ENCODE results near the gene TBC1D5.

TBC1D5 gene

DNA sequence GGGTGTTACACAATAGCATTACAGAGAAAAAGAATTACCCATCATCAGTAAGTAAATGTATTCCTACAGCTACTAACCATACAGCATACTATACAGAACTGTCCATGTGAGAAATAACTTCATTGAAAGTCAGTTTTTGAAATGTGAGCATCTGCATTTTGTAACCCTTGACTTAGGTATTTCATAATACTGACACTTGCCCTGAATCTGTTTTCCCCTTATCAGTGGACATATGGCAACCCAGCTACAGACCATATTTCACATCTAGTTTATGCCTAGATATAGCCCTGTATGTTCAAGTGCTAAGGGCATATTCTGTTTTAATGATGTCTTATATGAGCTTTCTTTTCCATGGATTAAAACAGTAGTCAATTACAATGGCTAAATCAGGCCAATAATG is 297.6 kb downstream of the TBC1D5 start (continued):
- TF ChIP-seq, protein P1, sequence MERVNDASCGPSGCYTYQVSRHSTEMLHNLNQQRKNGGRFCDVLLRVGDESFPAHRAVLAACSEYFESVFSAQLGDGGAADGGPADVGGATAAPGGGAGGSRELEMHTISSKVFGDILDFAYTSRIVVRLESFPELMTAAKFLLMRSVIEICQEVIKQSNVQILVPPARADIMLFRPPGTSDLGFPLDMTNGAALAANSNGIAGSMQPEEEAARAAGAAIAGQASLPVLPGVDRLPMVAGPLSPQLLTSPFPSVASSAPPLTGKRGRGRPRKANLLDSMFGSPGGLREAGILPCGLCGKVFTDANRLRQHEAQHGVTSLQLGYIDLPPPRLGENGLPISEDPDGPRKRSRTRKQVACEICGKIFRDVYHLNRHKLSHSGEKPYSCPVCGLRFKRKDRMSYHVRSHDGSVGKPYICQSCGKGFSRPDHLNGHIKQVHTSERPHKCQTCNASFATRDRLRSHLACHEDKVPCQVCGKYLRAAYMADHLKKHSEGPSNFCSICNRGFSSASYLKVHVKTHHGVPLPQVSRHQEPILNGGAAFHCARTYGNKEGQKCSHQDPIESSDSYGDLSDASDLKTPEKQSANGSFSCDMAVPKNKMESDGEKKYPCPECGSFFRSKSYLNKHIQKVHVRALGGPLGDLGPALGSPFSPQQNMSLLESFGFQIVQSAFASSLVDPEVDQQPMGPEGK (CRISPR knock-in tag; IDR thresholded peaks at IDR 0.05; ENCODE audit: borderline replicate concordance): no peak
- TF ChIP-seq OSR1 (CRISPR knock-in tag; IDR thresholded peaks at IDR 0.05) (no peak), GLIS3 (CRISPR knock-in tag; IDR thresholded peaks at IDR 0.05) (no peak), SNAI2 (CRISPR knock-in tag; IDR thresholded peaks at IDR 0.05) (no peak), ARNTL (CRISPR knock-in tag; IDR thresholded peaks at IDR 0.05; ENCODE audit: borderline replicate concordance, low read depth) (no peak), ZNF70 (CRISPR knock-in tag; IDR thresholded peaks at IDR 0.05) (no peak), PPARA (CRISPR knock-in tag; IDR thresholded peaks at IDR 0.05; ENCODE audit: borderline replicate concordance) (no peak), ZNF8 (CRISPR knock-in tag; IDR thresholded peaks at IDR 0.05) (no peak)

- TF ChIP-seq, protein P2, sequence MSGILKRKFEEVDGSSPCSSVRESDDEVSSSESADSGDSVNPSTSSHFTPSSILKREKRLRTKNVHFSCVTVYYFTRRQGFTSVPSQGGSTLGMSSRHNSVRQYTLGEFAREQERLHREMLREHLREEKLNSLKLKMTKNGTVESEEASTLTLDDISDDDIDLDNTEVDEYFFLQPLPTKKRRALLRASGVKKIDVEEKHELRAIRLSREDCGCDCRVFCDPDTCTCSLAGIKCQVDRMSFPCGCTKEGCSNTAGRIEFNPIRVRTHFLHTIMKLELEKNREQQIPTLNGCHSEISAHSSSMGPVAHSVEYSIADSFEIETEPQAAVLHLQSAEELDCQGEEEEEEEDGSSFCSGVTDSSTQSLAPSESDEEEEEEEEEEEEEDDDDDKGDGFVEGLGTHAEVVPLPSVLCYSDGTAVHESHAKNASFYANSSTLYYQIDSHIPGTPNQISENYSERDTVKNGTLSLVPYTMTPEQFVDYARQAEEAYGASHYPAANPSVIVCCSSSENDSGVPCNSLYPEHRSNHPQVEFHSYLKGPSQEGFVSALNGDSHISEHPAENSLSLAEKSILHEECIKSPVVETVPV (CRISPR knock-in tag; IDR thresholded peaks at IDR 0.05): no peak
- TF ChIP-seq ZFP3 (CRISPR knock-in tag; IDR thresholded peaks at IDR 0.05) (no peak), RARB (CRISPR knock-in tag; IDR thresholded peaks at IDR 0.05) (no peak), BACH2 (CRISPR knock-in tag; IDR thresholded peaks at IDR 0.05; ENCODE audit: borderline replicate concordance) (no peak), TOX (CRISPR knock-in tag; IDR thresholded peaks at IDR 0.05; ENCODE audit: borderline replicate concordance) (no peak), OSR1 (CRISPR knock-in tag; IDR thresholded peaks at IDR 0.05) (no peak), CSDC2 (CRISPR knock-in tag; IDR thresholded peaks at IDR 0.05) (no peak), GLIS3 (CRISPR knock-in tag; IDR thresholded peaks at IDR 0.05) (no peak), TCF4 (CRISPR knock-in tag; IDR thresholded peaks at IDR 0.05; ENCODE audit: borderline replicate concordance) (no peak), PPARA (CRISPR knock-in tag; IDR thresholded peaks at IDR 0.05; ENCODE audit: borderline replicate concordance) (no peak), ZNF8 (CRISPR knock-in tag; IDR thresholded peaks at IDR 0.05) (no peak), ARNTL (CRISPR knock-in tag; IDR thresholded peaks at IDR 0.05; ENCODE audit: borderline replicate concordance, low read depth) (no peak), ZC3H10 (CRISPR knock-in tag; IDR thresholded peaks at IDR 0.05) (no peak), SNAI2 (CRISPR knock-in tag; IDR thresholded peaks at IDR 0.05) (no peak), ISL1 (CRISPR knock-in tag; IDR thresholded peaks at IDR 0.05) (no peak), ZNF565 (CRISPR knock-in tag; conservative IDR thresholded peaks at IDR 0.05; ENCODE audit: low read depth) (no peak)
- TF ChIP-seq, protein P3, sequence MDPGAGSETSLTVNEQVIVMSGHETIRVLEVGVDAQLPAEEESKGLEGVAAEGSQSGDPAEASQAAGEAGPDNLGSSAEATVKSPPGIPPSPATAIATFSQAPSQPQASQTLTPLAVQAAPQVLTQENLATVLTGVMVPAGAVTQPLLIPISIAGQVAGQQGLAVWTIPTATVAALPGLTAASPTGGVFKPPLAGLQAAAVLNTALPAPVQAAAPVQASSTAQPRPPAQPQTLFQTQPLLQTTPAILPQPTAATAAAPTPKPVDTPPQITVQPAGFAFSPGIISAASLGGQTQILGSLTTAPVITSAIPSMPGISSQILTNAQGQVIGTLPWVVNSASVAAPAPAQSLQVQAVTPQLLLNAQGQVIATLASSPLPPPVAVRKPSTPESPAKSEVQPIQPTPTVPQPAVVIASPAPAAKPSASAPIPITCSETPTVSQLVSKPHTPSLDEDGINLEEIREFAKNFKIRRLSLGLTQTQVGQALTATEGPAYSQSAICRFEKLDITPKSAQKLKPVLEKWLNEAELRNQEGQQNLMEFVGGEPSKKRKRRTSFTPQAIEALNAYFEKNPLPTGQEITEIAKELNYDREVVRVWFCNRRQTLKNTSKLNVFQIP (CRISPR knock-in tag; IDR thresholded peaks at IDR 0.05; ENCODE audit: borderline replicate concordance, low read depth): no peak
- TF ChIP-seq, protein P4, sequence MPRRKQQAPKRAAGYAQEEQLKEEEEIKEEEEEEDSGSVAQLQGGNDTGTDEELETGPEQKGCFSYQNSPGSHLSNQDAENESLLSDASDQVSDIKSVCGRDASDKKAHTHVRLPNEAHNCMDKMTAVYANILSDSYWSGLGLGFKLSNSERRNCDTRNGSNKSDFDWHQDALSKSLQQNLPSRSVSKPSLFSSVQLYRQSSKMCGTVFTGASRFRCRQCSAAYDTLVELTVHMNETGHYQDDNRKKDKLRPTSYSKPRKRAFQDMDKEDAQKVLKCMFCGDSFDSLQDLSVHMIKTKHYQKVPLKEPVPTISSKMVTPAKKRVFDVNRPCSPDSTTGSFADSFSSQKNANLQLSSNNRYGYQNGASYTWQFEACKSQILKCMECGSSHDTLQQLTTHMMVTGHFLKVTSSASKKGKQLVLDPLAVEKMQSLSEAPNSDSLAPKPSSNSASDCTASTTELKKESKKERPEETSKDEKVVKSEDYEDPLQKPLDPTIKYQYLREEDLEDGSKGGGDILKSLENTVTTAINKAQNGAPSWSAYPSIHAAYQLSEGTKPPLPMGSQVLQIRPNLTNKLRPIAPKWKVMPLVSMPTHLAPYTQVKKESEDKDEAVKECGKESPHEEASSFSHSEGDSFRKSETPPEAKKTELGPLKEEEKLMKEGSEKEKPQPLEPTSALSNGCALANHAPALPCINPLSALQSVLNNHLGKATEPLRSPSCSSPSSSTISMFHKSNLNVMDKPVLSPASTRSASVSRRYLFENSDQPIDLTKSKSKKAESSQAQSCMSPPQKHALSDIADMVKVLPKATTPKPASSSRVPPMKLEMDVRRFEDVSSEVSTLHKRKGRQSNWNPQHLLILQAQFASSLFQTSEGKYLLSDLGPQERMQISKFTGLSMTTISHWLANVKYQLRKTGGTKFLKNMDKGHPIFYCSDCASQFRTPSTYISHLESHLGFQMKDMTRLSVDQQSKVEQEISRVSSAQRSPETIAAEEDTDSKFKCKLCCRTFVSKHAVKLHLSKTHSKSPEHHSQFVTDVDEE (CRISPR knock-in tag; IDR thresholded peaks at IDR 0.05): no peak
- TF ChIP-seq, protein P1 (CRISPR knock-in tag; IDR thresholded peaks at IDR 0.05; ENCODE audit: borderline replicate concordance): no peak
- ATAC-seq: no peak
Measured at GRCh38 chr3:17443142-17443541, 299.3 kb downstream of the TBC1D5 start.

Measured in SK-N-SH treated with all-trans-retinoic acid at 6 μM for 48 hours (cell line).